ENCODE measurements around the gene ERC2.
A peak's percentile ranks its signal among the peaks of the same experiment; 100 is the strongest.
"Not testable (repeated sequence)": the region's sequence is repeated elsewhere in the genome, so short reads cannot be mapped to it uniquely, and the experiment has no call there.

ERC2 gene

GRCh38 chr3:56468184-56469106, at the start of gene ERC2:
Gene ERC2 (minus strand): TSS chr3:56468467.
- H3K4me1 ChIP-seq (ENCODE audit: insufficient read depth, low read length): no peaks in the 10 kb centered on the region; the same call in 1 of the 2 replicates
- no peak within 1 kb of the TSS for H3K27ac ChIP-seq (ENCODE audit: low read length)
- no peaks in the 10 kb centered on the region for H3K9me3 ChIP-seq (ENCODE audit: insufficient read depth, low read depth, low read length)
- H3K4me3 ChIP-seq (ENCODE audit: low read length): peak within 1 kb of the TSS; percentile 82
- peak within 1 kb of the TSS; percentile 64; the same call in 1 of the 2 replicates for H3K9ac ChIP-seq (ENCODE audit: low read depth, low read length)
- H3K36me3 ChIP-seq (ENCODE audit: insufficient read depth, low read depth, low read length): no peaks in the 10 kb centered on the region
- no peaks in the 10 kb centered on the region for H3K27me3 ChIP-seq (ENCODE audit: insufficient read depth, low read length)

DNA sequence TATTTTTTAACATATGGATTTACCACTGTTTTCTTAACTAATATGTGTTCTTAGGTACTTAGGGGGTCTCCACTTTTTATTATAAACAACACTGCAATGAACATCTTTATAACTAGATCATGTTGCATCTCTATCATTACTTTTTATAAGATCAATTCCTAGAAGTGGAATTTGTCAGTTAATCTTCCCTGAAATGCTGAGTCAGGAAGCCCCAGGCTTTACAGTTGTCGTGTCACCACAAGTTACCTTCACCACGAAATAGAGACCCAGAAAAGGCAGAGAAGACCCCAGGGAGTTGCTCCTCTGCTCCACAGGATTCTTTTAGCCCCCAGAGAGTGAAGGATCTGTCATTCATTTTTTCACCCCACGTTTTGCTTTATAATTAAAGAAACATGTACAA, 34.5 kb upstream of the ERC2 start:
- Histone ChIP-seq H3K4me3 (ENCODE audit: low read length) (no peak overlapping the region), H3K9ac (ENCODE audit: low read depth, low read length) (no peak overlapping the region), H3K36me3 (ENCODE audit: insufficient read depth, low read depth, low read length) (no peaks in the 10 kb centered on the region), H3K4me1 (ENCODE audit: insufficient read depth, low read length) (no peaks in the 10 kb centered on the region), H3K27me3 (ENCODE audit: insufficient read depth, low read length) (no peaks in the 10 kb centered on the region), H3K27ac (ENCODE audit: low read length) (no peak overlapping the region), H3K9me3 (ENCODE audit: insufficient read depth, low read depth, low read length) (no peaks in the 10 kb centered on the region)

DNA sequence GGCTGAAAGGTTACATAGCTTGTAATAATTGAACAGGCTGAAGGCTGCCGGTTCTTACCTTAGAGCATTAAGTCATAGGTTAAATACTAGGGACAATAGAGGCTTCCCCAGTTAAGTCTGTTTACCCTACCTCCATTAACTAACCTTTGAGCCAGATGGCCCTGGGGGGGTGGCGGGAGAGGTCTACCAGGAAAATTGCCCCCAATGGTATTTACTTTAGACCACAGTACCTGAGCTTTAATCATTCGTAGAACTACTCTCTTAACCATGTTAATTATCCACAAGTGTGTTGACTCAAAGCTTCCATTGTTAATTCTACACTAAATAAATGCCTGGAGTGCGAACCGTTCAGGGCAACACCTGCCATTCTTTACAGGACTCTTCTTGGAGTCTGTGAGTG, 28.1 kb upstream of the ERC2 start:
- H3K27me3 ChIP-seq (ENCODE audit: insufficient read depth, low read length); H3K4me1 ChIP-seq (ENCODE audit: insufficient read depth, low read length); H3K36me3 ChIP-seq (ENCODE audit: insufficient read depth, low read depth, low read length); H3K4me3 ChIP-seq (ENCODE audit: low read length); H3K27ac ChIP-seq (ENCODE audit: low read length); H3K9me3 ChIP-seq (ENCODE audit: insufficient read depth, low read depth, low read length); H3K9ac ChIP-seq (ENCODE audit: low read depth, low read length): not testable (repeated sequence)

DNA sequence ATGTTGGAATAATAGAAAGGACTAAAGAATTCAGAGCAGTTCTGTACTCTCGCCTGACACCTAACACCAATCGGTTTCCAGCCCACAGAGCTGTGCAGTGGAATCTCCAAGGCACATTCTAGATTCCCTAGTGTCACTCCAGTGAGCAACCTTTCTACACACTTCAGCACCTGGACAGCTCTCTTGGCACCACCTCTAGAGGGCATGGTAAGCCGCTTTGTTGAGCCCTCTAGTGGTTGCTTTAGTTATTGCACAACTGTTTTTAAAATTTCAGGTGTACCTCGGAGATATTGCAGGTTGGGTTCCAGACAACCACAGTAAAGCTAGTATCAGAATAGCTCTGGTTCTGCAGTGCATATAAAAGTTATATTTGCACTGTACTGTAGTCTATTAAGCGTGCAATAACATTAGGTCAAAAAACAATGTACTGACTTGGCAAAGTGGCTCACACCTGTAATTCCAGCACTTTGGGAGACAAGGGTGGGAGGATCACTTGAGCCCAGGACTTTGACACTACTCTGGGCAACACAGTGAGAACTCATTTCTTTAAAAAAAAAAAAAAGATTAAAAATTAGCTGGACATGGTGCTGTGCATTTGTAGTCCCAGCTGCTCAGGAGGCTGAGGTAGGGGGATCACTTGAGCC, 26.5 kb upstream of the ERC2 start:
- Histone ChIP-seq H3K4me1 (ENCODE audit: insufficient read depth, low read length) (no peaks in the 10 kb centered on the region), H3K27ac (ENCODE audit: low read length) (no peak overlapping the region), H3K36me3 (ENCODE audit: insufficient read depth, low read depth, low read length) (no peaks in the 10 kb centered on the region), H3K9me3 (ENCODE audit: insufficient read depth, low read depth, low read length) (no peaks in the 10 kb centered on the region), H3K9ac (ENCODE audit: low read depth, low read length) (no peak overlapping the region), H3K4me3 (ENCODE audit: low read length) (no peak overlapping the region), H3K27me3 (ENCODE audit: insufficient read depth, low read length) (no peaks in the 10 kb centered on the region)

GRCh38 chr3:56491566-56491965, 23.3 kb upstream of the ERC2 start:
- no peaks in the 10 kb centered on the region for H3K4me1 ChIP-seq (ENCODE audit: insufficient read depth, low read length)
- H3K9me3 ChIP-seq (ENCODE audit: insufficient read depth, low read depth, low read length): no peaks in the 10 kb centered on the region
- H3K27me3 ChIP-seq (ENCODE audit: insufficient read depth, low read length): no peaks in the 10 kb centered on the region
- no peak overlapping the region for H3K4me3 ChIP-seq (ENCODE audit: low read length)
- H3K36me3 ChIP-seq (ENCODE audit: insufficient read depth, low read depth, low read length): no peaks in the 10 kb centered on the region
- H3K27ac ChIP-seq (ENCODE audit: low read length): no peak overlapping the region
- no peak overlapping the region for H3K9ac ChIP-seq (ENCODE audit: low read depth, low read length)

DNA sequence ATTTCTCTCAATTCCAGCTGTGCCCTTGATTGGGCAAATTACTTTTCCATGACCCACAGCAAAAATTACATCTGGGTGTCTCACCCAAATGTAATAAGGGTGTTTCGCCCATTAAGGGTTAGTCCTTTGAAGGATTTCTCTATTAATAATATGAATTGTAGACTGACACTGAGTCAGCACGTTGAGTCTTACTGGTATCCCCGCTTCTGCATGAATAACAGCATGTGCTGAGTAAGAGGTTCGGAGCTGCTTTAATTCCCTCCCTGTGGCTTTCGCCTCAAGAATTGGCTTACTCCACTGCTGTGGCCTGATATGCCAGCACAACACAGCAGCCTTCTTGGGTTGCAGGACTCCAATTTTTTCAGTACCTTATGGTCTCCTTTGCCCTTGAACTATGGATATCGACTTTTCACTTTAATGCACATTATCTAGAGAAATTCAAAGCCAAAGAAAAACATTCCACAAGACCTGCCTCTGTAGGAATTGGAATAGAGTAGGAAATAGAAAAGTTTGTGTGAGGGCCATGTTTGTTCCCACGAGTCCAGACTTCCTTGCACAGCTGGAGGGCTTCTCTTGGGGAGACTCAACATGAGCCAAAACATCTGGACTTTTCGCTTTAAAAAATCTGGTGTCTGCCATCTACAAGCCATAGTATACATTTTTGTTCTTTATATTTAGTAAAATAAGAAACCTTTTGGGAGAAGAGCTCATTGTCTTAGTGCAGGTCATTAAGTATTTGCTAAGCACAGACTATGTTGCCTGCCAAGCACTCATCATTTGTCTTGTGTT, 20.7 kb upstream of the ERC2 start:
- H3K27me3 ChIP-seq (ENCODE audit: insufficient read depth, low read length): no peaks in the 10 kb centered on the region
- no peaks in the 10 kb centered on the region for H3K36me3 ChIP-seq (ENCODE audit: insufficient read depth, low read depth, low read length)
- no peak overlapping the region for H3K27ac ChIP-seq (ENCODE audit: low read length)
- no peak overlapping the region for H3K9ac ChIP-seq (ENCODE audit: low read depth, low read length)
- no peak overlapping the region for H3K4me3 ChIP-seq (ENCODE audit: low read length)
- H3K4me1 ChIP-seq (ENCODE audit: insufficient read depth, low read length): no peaks in the 10 kb centered on the region
- no peaks in the 10 kb centered on the region for H3K9me3 ChIP-seq (ENCODE audit: insufficient read depth, low read depth, low read length)

DNA sequence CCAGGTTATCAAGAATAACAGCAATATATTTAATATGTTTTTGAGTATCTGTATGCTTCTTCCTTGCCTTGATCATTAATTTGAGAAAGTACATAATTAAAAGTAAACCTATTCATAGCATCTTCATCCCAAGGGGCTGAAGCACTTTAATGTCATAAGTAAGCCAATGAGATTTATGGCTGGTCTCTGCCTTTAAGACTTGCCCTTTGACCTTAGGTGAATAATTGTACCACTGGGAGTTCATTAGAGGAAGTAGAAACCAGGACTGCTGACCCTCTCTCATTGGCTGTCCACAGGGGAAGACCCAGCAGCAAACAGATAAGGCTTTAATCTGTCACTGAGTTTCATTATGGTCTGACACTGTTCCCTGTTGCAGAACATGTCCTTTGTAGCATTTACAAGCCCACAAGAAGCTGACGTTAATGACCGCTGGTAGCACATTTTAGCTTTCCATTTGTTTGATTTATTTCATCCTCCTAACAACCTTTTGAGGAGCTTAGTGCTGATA, 16.3 kb upstream of the ERC2 start:
- H3K27me3 ChIP-seq (ENCODE audit: insufficient read depth, low read length): no peaks in the 10 kb centered on the region
- H3K36me3 ChIP-seq (ENCODE audit: insufficient read depth, low read depth, low read length): no peaks in the 10 kb centered on the region
- H3K27ac ChIP-seq (ENCODE audit: low read length): no peak overlapping the region
- no peak overlapping the region for H3K9ac ChIP-seq (ENCODE audit: low read depth, low read length)
- H3K9me3 ChIP-seq (ENCODE audit: insufficient read depth, low read depth, low read length): no peaks in the 10 kb centered on the region
- no peak overlapping the region for H3K4me3 ChIP-seq (ENCODE audit: low read length)
- no peaks in the 10 kb centered on the region for H3K4me1 ChIP-seq (ENCODE audit: insufficient read depth, low read length)

GRCh38 chr3:56484122-56484521, 15.9 kb upstream of the ERC2 start:
- H3K9me3 ChIP-seq (ENCODE audit: insufficient read depth, low read depth, low read length): no peaks in the 10 kb centered on the region
- no peak overlapping the region for H3K9ac ChIP-seq (ENCODE audit: low read depth, low read length)
- H3K27ac ChIP-seq (ENCODE audit: low read length): no peak overlapping the region
- no peak overlapping the region for H3K4me3 ChIP-seq (ENCODE audit: low read length)
- no peaks in the 10 kb centered on the region for H3K36me3 ChIP-seq (ENCODE audit: insufficient read depth, low read depth, low read length)
- H3K4me1 ChIP-seq (ENCODE audit: insufficient read depth, low read length): no peaks in the 10 kb centered on the region
- H3K27me3 ChIP-seq (ENCODE audit: insufficient read depth, low read length): no peaks in the 10 kb centered on the region

GRCh38 chr3:56477646-56478045, 9.4 kb upstream of the ERC2 start:
- Histone ChIP-seq H3K9ac (ENCODE audit: low read depth, low read length) (no peak overlapping the region), H3K4me3 (ENCODE audit: low read length) (no peak overlapping the region), H3K27ac (ENCODE audit: low read length) (no peak overlapping the region), H3K36me3 (ENCODE audit: insufficient read depth, low read depth, low read length) (no peaks in the 10 kb centered on the region), H3K9me3 (ENCODE audit: insufficient read depth, low read depth, low read length) (no peaks in the 10 kb centered on the region), H3K27me3 (ENCODE audit: insufficient read depth, low read length) (no peaks in the 10 kb centered on the region), H3K4me1 (ENCODE audit: insufficient read depth, low read length) (no peaks in the 10 kb centered on the region)

DNA sequence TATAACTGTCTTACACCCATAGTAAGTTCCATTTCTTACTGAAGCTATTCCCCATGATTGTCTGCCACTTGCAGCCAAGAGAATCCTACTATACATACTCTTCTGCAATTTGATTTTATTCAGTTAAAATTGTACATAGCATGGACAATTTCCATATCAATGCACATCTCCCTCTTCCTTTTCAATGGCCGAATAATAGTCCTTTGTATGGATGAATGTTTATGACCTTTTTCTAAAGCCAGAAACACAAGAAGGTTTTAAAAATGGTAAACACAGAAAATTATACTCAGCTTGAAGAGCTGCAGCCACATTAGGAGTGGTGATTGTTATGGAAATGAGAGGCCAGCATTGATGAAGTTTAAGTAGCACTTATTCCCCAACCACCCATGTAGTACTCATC, 8.5 kb upstream of the ERC2 start:
- Histone ChIP-seq H3K27me3 (ENCODE audit: insufficient read depth, low read length) (no peaks in the 10 kb centered on the region), H3K4me1 (ENCODE audit: insufficient read depth, low read length) (no peaks in the 10 kb centered on the region), H3K36me3 (ENCODE audit: insufficient read depth, low read depth, low read length) (no peaks in the 10 kb centered on the region), H3K9ac (ENCODE audit: low read depth, low read length) (no peak overlapping the region), H3K27ac (ENCODE audit: low read length) (no peak overlapping the region), H3K4me3 (ENCODE audit: low read length) (no peak overlapping the region), H3K9me3 (ENCODE audit: insufficient read depth, low read depth, low read length) (no peaks in the 10 kb centered on the region)

DNA sequence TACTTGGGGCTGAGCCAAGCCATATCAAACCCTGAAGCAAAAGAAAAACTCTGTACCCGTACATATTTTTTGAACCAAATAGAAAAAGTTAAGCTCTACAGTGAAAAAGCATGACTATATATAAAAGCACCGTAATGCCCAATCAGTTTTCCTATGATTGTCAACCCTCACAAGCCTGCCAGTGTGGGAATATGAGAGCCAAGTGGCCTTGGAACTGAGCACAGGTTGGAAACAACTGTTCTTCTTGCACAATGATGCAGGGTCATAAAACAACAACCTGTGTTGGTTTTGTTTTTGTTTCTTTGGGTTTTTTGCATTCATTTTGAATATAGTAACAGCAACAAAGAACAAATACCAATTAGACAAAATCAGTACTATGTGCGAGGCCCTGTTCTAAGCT, 3.5 kb upstream of the ERC2 start:
- Histone ChIP-seq H3K9ac (ENCODE audit: low read depth, low read length) (no peak overlapping the region), H3K27me3 (ENCODE audit: insufficient read depth, low read length) (no peaks in the 10 kb centered on the region), H3K9me3 (ENCODE audit: insufficient read depth, low read depth, low read length) (no peaks in the 10 kb centered on the region), H3K4me3 (ENCODE audit: low read length) (no peak overlapping the region), H3K4me1 (ENCODE audit: insufficient read depth, low read length) (no peaks in the 10 kb centered on the region; the same call in 1 of the 2 replicates), H3K36me3 (ENCODE audit: insufficient read depth, low read depth, low read length) (no peaks in the 10 kb centered on the region), H3K27ac (ENCODE audit: low read length) (no peak overlapping the region)

Measured in iPS-20b (cell line).